ENCODE data around the gene MYMX.

MYMX gene

DNA sequence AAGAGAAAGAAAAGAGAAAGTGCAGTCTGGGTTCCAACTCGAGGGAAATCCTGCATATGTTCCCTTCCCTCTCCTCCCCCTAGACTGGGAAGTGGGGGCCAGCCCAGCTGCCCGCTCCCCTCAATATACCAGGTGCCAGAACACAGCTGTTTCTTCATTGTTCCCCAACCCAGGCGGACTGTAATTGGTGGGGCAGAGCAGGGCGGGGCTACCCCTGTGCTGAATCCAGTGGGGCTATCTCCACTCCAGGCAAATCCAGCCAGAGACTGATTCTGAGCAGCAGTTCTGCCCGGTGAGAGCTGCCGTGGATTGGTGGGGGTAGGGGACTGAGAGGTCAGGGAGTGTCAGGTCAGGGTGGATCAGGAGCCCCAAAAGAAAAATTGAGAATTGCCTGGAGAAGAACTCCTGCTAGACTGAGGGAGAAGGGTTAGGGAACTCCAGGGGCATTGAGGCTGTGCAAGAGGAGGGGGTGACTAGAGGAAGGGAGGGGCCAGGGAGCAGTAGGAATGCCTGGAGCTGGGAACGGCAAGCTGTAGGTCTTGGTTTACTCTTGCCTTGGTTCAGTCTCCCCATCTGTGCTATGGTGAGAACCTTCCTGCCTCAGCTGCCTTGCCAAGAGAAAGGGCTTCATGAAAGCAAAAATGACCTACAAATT lies at the start of gene MYMX:
TSS of gene MYMX (plus strand) at position 250 of the 655 bp plus-strand sequence. CDS start 546 bp downstream, outside the sequence.
- H3K27ac ChIP-seq (ENCODE audit: low read depth, low read length), result no peak within 1 kb of the TSS
- H3K4me2 ChIP-seq (ENCODE audit: low read length), result no peak within 1 kb of the TSS

DNA sequence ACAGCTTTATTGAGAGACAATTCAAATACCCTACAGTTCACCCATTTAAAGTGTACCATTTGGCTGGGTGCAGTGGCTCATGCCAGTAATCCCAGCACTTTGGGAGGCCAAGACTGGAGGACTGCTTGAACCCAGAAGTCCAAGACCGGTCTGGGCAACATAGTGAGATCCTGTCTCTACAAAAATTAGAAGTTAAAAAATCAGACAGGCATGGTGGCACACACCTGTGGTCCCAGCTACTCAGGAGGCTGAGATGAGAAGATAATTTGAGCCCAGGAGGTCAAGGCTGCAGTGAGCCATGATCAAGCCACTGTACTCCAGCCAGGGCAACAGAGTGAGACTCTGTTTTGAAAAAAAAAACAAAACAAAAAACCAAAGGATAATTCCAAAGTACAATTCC lies 49.2 kb upstream of the MYMX start:
- H3K4me1 ChIP-seq (ENCODE audit: control insufficient read depth, low read length), result no peaks in the 10 kb centered on the region
- TF ChIP-seq, protein P1, sequence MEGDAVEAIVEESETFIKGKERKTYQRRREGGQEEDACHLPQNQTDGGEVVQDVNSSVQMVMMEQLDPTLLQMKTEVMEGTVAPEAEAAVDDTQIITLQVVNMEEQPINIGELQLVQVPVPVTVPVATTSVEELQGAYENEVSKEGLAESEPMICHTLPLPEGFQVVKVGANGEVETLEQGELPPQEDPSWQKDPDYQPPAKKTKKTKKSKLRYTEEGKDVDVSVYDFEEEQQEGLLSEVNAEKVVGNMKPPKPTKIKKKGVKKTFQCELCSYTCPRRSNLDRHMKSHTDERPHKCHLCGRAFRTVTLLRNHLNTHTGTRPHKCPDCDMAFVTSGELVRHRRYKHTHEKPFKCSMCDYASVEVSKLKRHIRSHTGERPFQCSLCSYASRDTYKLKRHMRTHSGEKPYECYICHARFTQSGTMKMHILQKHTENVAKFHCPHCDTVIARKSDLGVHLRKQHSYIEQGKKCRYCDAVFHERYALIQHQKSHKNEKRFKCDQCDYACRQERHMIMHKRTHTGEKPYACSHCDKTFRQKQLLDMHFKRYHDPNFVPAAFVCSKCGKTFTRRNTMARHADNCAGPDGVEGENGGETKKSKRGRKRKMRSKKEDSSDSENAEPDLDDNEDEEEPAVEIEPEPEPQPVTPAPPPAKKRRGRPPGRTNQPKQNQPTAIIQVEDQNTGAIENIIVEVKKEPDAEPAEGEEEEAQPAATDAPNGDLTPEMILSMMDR (IDR thresholded peaks at IDR 0.05; ENCODE audit: low read depth, low read length, poor library complexity, severe bottlenecking), result no peak
- TF ChIP-seq EZH2phosphoT487 (IDR thresholded peaks at IDR 0.05; ENCODE audit: borderline replicate concordance, low read length), result no peak
- H3K27me3 ChIP-seq (ENCODE audit: control insufficient read depth, low read length), result peaks cover 57% of the 10 kb centered on the region
- no peak overlapping the region for H3K4me2 ChIP-seq (ENCODE audit: low read length)
- H3K79me2 ChIP-seq (ENCODE audit: control insufficient read depth, low read length), result no peaks in the 10 kb centered on the region
- H3K9me3 ChIP-seq (ENCODE audit: control insufficient read depth, insufficient read depth, low read length), result no peaks in the 10 kb centered on the region
- no peaks in the 10 kb centered on the region for H3K9me2 ChIP-seq (replicated peaks; ENCODE audit: control insufficient read depth, low read length)
- H3K27ac ChIP-seq (ENCODE audit: low read depth, low read length), result no peak overlapping the region
- no peaks in the 10 kb centered on the region for H3F3A ChIP-seq (ENCODE audit: control insufficient read depth, insufficient read depth)
- no peaks in the 10 kb centered on the region for H4K20me1 ChIP-seq (ENCODE audit: control insufficient read depth, insufficient read depth, low read depth, low read length)
- H3K4me3 ChIP-seq (ENCODE audit: low read length), result no peak overlapping the region
- H3K36me3 ChIP-seq (ENCODE audit: control insufficient read depth, low read length), result no peaks in the 10 kb centered on the region

More for the DNA sequence above, at the start of gene MYMX:
- no peak within 1 kb of the TSS for H3K4me3 ChIP-seq (ENCODE audit: low read length)
- no peaks in the 10 kb centered on the region for H3K9me2 ChIP-seq (replicated peaks; ENCODE audit: control insufficient read depth, low read length)
- no peaks in the 10 kb centered on the region for H3K79me2 ChIP-seq (ENCODE audit: control insufficient read depth, low read length)
- no peaks in the 10 kb centered on the region for H4K20me1 ChIP-seq (ENCODE audit: control insufficient read depth, insufficient read depth, low read depth, low read length)
- H3K4me1 ChIP-seq (ENCODE audit: control insufficient read depth, low read length), result peaks cover 46% of the 10 kb centered on the region
- H3F3A ChIP-seq (ENCODE audit: control insufficient read depth, insufficient read depth), result peaks cover 22% of the 10 kb centered on the region
- H3K27me3 ChIP-seq (ENCODE audit: control insufficient read depth, low read length), result peaks cover 9% of the 10 kb centered on the region; the same call in 1 of the 2 replicates
- no peaks in the 10 kb centered on the region for H3K9me3 ChIP-seq (ENCODE audit: control insufficient read depth, insufficient read depth, low read length)
- TF ChIP-seq, protein P1 (IDR thresholded peaks at IDR 0.05; ENCODE audit: low read depth, low read length, poor library complexity, severe bottlenecking), result no peak
- TF ChIP-seq EZH2phosphoT487 (IDR thresholded peaks at IDR 0.05; ENCODE audit: borderline replicate concordance, low read length), result no peak
- H3K36me3 ChIP-seq (ENCODE audit: control insufficient read depth, low read length), result no peaks in the 10 kb centered on the region

DNA sequence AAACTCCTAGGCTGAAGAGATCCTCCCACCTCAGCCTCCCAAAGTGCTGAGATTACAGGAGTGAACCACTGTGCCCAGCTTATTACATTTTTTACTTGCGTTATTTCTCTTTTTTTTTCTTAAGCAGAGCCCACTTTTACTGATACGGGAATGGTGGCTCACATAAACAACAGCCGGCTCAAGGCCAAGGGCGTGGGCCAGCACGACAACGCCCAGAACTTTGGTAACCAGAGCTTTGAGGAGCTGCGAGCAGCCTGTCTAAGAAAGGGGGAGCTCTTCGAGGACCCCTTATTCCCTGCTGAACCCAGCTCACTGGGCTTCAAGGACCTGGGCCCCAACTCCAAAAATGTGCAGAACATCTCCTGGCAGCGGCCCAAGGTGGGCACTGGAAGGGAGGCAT lies 47.6 kb upstream of the MYMX start:
- Histone ChIP-seq H3K79me2 (ENCODE audit: control insufficient read depth, low read length) (no peaks in the 10 kb centered on the region), H3K36me3 (ENCODE audit: control insufficient read depth, low read length) (no peaks in the 10 kb centered on the region), H3F3A (ENCODE audit: control insufficient read depth, insufficient read depth) (no peaks in the 10 kb centered on the region), H3K9me2 (replicated peaks; ENCODE audit: control insufficient read depth, low read length) (no peaks in the 10 kb centered on the region), H3K27me3 (ENCODE audit: control insufficient read depth, low read length) (peaks cover 45% of the 10 kb centered on the region), H3K9me3 (ENCODE audit: control insufficient read depth, insufficient read depth, low read length) (no peaks in the 10 kb centered on the region), H3K4me2 (ENCODE audit: low read length) (no peak overlapping the region), H3K4me3 (ENCODE audit: low read length) (no peak overlapping the region), H3K4me1 (ENCODE audit: control insufficient read depth, low read length) (no peaks in the 10 kb centered on the region), H3K27ac (ENCODE audit: low read depth, low read length) (no peak overlapping the region), H4K20me1 (ENCODE audit: control insufficient read depth, insufficient read depth, low read depth, low read length) (no peaks in the 10 kb centered on the region)
- TF ChIP-seq EZH2phosphoT487 (IDR thresholded peaks at IDR 0.05; ENCODE audit: borderline replicate concordance, low read length), result no peak
- TF ChIP-seq, protein P1 (IDR thresholded peaks at IDR 0.05; ENCODE audit: low read depth, low read length, poor library complexity, severe bottlenecking), result no peak

Measured in DOHH2 (cell line).